ENCODE data around the gene CIC. TPM values are rescaled to one million over a fixed set of nuclear protein-coding genes. Genes with fewer than 3 reads are reported as not detected.

Gene CIC
- total RNA-seq, 2 donors from 2014 or later = 47.8 to 54.6 TPM

- Histone ChIP-seq H3K9me3 (no peaks in the 10 kb centered on the region), H3K27me3 (peaks cover 9% of the 10 kb centered on the region), H3K27ac (no peak overlapping the region), H3K9ac (ENCODE audit: low read depth in 2 of 2, low read length in 2 of 2) (peak overlapping the region in 1 of 2 donors; percentile 12), H3K4me1 (no peaks in the 10 kb centered on the region), H3K4me3 (no peak overlapping the region), H3K36me3 (no peaks in the 10 kb centered on the region)
- intact Hi-C loops (cut with DNase I) = no loop called here
- no peak for TF ChIP-seq CTCF (IDR thresholded peaks at IDR 0.05)
- no peak for DNase-seq
Observed at GRCh38 chr19:42316223-42317211, 47.5 kb downstream of the CIC start.

GRCh38 chr19:42317535-42317934 lies 48.5 kb downstream of the CIC start:
- no peak overlapping the region for H3K27ac ChIP-seq
- no peaks in the 10 kb centered on the region for H3K9me3 ChIP-seq
- H3K27me3 ChIP-seq = peaks cover 9% of the 10 kb centered on the region

GRCh38 chr19:42322305-42322704 lies 53.3 kb downstream of the CIC start:
- DNase-seq = no peak
- Histone ChIP-seq H3K9ac (ENCODE audit: low read depth in 2 of 2, low read length in 2 of 2) (no peak overlapping the region), H3K36me3 (no peaks in the 10 kb centered on the region), H3K27me3 (peaks cover 20% of the 10 kb centered on the region), H3K9me3 (no peaks in the 10 kb centered on the region), H3K27ac (no peak overlapping the region), H3K4me3 (no peak overlapping the region), H3K4me1 (peaks cover 4% of the 10 kb centered on the region)
- intact Hi-C loops (cut with DNase I) = loop anchor here (10.0 kb wide), 2 partner anchors 72 to 188 kb away; partner anchors contain the start of genes CNFN and POU2F2
- no peak for TF ChIP-seq CTCF (IDR thresholded peaks at IDR 0.05)

More at GRCh38 chr19:42317535-42317934, 48.5 kb downstream of the CIC start:
- H3K36me3 ChIP-seq = no peaks in the 10 kb centered on the region
- DNase-seq = no peak
- no peak for TF ChIP-seq CTCF (IDR thresholded peaks at IDR 0.05)
- H3K4me3 ChIP-seq = no peak overlapping the region
- no peaks in the 10 kb centered on the region for H3K4me1 ChIP-seq
- intact Hi-C loops (cut with DNase I) = no loop called here
- H3K9ac ChIP-seq (ENCODE audit: low read depth in 2 of 2, low read length in 2 of 2) = no peak overlapping the region

- Histone ChIP-seq H3K4me3 (no peak overlapping the region), H3K27me3 (peaks cover 20% of the 10 kb centered on the region), H3K9ac (ENCODE audit: low read depth in 2 of 2, low read length in 2 of 2) (no peak overlapping the region), H3K36me3 (no peaks in the 10 kb centered on the region), H3K4me1 (peaks cover 4% of the 10 kb centered on the region), H3K27ac (no peak overlapping the region), H3K9me3 (no peaks in the 10 kb centered on the region)
- TF ChIP-seq CTCF (IDR thresholded peaks at IDR 0.05) = no peak
- DNase-seq = peak; percentile 46
- intact Hi-C loops (cut with DNase I) = loop anchor here (10.0 kb wide), 2 partner anchors 71 to 189 kb away; partner anchors contain the start of genes CNFN and POU2F2
Observed at GRCh38 chr19:42323473-42323851, 54.4 kb downstream of the CIC start.

GRCh38 chr19:42323852-42324654 lies 55.0 kb downstream of the CIC start:
- no peak overlapping the region for H3K27ac ChIP-seq

More at GRCh38 chr19:42323852-42324654, 55.0 kb downstream of the CIC start:
- peak overlapping the region in 1 of 2 donors; percentile 24 for H3K9ac ChIP-seq (ENCODE audit: low read depth in 2 of 2, low read length in 2 of 2)
- peaks cover 20% of the 10 kb centered on the region for H3K27me3 ChIP-seq
- H3K4me3 ChIP-seq = peak overlapping the region; percentile 25
- no peak for TF ChIP-seq CTCF (IDR thresholded peaks at IDR 0.05)
- peaks cover 4% of the 10 kb centered on the region for H3K4me1 ChIP-seq
- H3K36me3 ChIP-seq = no peaks in the 10 kb centered on the region
- no peak for DNase-seq
- H3K9me3 ChIP-seq = no peaks in the 10 kb centered on the region
- intact Hi-C loops (cut with DNase I) = loop anchor here (10.0 kb wide), 2 partner anchors 71 to 189 kb away; partner anchors contain the start of genes CNFN and POU2F2
